Measurements from ENCODE around the gene NLK. TPM values are rescaled to one million over a fixed set of nuclear protein-coding genes. Genes with fewer than 3 reads are reported as not detected.

Gene NLK
- total RNA-seq, 1 donor = 10.5 TPM

- Histone ChIP-seq H4K20me1 (ENCODE audit: insufficient read depth, low read length) (no peaks in the 10 kb centered on the region), H2AFZ (ENCODE audit: low read length) (no peak overlapping the region), H3K36me3 (ENCODE audit: insufficient read depth, low read length) (no peaks in the 10 kb centered on the region), H3K27me3 (ENCODE audit: insufficient read depth, low read length) (peaks cover 30% of the 10 kb centered on the region), H3K9me3 (ENCODE audit: low read depth, low read length) (no peaks in the 10 kb centered on the region), H3K4me2 (ENCODE audit: insufficient read depth, low read length) (no peak overlapping the region), H3K79me2 (ENCODE audit: insufficient read depth, low read length) (no peaks in the 10 kb centered on the region), H3K27ac (ENCODE audit: low read depth, low read length) (no peak overlapping the region), H3K4me1 (ENCODE audit: insufficient read depth, low read length) (no peaks in the 10 kb centered on the region), H3K4me3 (ENCODE audit: insufficient read depth, low read length) (no peak overlapping the region)
- DNase-seq (ENCODE audit: insufficient read length, low spot score, missing footprints) = no peak
- TF ChIP-seq CTCF (IDR thresholded peaks at IDR 0.05; ENCODE audit: extremely low read depth, low read depth, low read length) = no peak
Observed at GRCh38 chr17:27995554-27995953, 46.9 kb upstream of the NLK start.

GRCh38 chr17:27996202-27997043 lies 46.1 kb upstream of the NLK start:
- Histone ChIP-seq H3K9me3 (ENCODE audit: low read depth, low read length) (no peaks in the 10 kb centered on the region), H2AFZ (ENCODE audit: low read length) (no peak overlapping the region), H3K4me1 (ENCODE audit: insufficient read depth, low read length) (no peaks in the 10 kb centered on the region), H3K27me3 (ENCODE audit: insufficient read depth, low read length) (peaks cover 30% of the 10 kb centered on the region), H3K4me3 (ENCODE audit: insufficient read depth, low read length) (no peak overlapping the region), H3K4me2 (ENCODE audit: insufficient read depth, low read length) (no peak overlapping the region), H3K79me2 (ENCODE audit: insufficient read depth, low read length) (no peaks in the 10 kb centered on the region), H4K20me1 (ENCODE audit: insufficient read depth, low read length) (no peaks in the 10 kb centered on the region), H3K36me3 (ENCODE audit: insufficient read depth, low read length) (no peaks in the 10 kb centered on the region), H3K27ac (ENCODE audit: low read depth, low read length) (no peak overlapping the region)
- no peak for TF ChIP-seq CTCF (IDR thresholded peaks at IDR 0.05; ENCODE audit: extremely low read depth, low read depth, low read length)
- no peak for DNase-seq (ENCODE audit: insufficient read length, low spot score, missing footprints)

- H2AFZ ChIP-seq (ENCODE audit: low read length) = no peak overlapping the region
- no peak overlapping the region for H3K27ac ChIP-seq (ENCODE audit: low read depth, low read length)
- no peak overlapping the region for H3K4me3 ChIP-seq (ENCODE audit: insufficient read depth, low read length)
- no peaks in the 10 kb centered on the region for H3K79me2 ChIP-seq (ENCODE audit: insufficient read depth, low read length)
- no peaks in the 10 kb centered on the region for H3K9me3 ChIP-seq (ENCODE audit: low read depth, low read length)
- H3K4me1 ChIP-seq (ENCODE audit: insufficient read depth, low read length) = no peaks in the 10 kb centered on the region
- H4K20me1 ChIP-seq (ENCODE audit: insufficient read depth, low read length) = no peaks in the 10 kb centered on the region
- H3K27me3 ChIP-seq (ENCODE audit: insufficient read depth, low read length) = peaks cover 30% of the 10 kb centered on the region
- TF ChIP-seq CTCF (IDR thresholded peaks at IDR 0.05; ENCODE audit: extremely low read depth, low read depth, low read length) = no peak
- DNase-seq (ENCODE audit: insufficient read length, low spot score, missing footprints) = no peak
- H3K4me2 ChIP-seq (ENCODE audit: insufficient read depth, low read length) = no peak overlapping the region
- no peaks in the 10 kb centered on the region for H3K36me3 ChIP-seq (ENCODE audit: insufficient read depth, low read length)
Observed at GRCh38 chr17:27997044-27997401, 45.5 kb upstream of the NLK start.

- Histone ChIP-seq H3K4me1 (ENCODE audit: insufficient read depth, low read length) (no peaks in the 10 kb centered on the region), H3K27me3 (ENCODE audit: insufficient read depth, low read length) (peaks cover 30% of the 10 kb centered on the region), H4K20me1 (ENCODE audit: insufficient read depth, low read length) (no peaks in the 10 kb centered on the region), H3K27ac (ENCODE audit: low read depth, low read length) (no peak overlapping the region), H2AFZ (ENCODE audit: low read length) (no peak overlapping the region), H3K4me3 (ENCODE audit: insufficient read depth, low read length) (no peak overlapping the region), H3K4me2 (ENCODE audit: insufficient read depth, low read length) (no peak overlapping the region), H3K9me3 (ENCODE audit: low read depth, low read length) (no peaks in the 10 kb centered on the region), H3K79me2 (ENCODE audit: insufficient read depth, low read length) (no peaks in the 10 kb centered on the region), H3K36me3 (ENCODE audit: insufficient read depth, low read length) (no peaks in the 10 kb centered on the region)
- TF ChIP-seq CTCF (IDR thresholded peaks at IDR 0.05; ENCODE audit: extremely low read depth, low read depth, low read length) = no peak
- no peak for DNase-seq (ENCODE audit: insufficient read length, low spot score, missing footprints)
Observed at GRCh38 chr17:27997522-27997921, 45.0 kb upstream of the NLK start.

Measured in osteoblast (primary cell).